EH (cell line): ENCODE measurements around the gene COA5.

Experiments used
- DNase-seq: peaks from one replicate; pipeline ENCODE4 v3.0.0-alpha.2; 2015; ENCODE audit warnings: low read depth

COA5 gene

DNA sequence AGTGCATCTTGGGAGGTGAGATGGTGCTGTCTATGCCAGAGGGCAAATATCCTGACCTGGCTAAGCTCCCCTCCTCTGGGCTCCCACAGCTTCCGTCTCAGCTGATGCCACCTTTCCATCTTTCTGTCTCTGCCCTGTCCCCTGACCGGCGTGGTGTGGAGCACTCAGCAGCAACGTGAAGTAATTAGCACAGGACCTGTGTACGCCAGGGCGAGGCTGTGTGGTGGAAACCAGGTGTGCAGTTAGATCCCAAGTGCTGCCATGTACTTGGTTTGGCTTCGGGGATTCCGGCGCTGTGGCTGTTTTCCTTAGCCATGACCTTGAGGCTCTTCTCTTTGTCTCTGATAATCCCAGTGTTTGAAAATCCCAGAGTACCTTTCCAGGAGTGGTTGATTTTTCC is 36.5 kb downstream of the COA5 start:
- DNase-seq: no peak

DNA sequence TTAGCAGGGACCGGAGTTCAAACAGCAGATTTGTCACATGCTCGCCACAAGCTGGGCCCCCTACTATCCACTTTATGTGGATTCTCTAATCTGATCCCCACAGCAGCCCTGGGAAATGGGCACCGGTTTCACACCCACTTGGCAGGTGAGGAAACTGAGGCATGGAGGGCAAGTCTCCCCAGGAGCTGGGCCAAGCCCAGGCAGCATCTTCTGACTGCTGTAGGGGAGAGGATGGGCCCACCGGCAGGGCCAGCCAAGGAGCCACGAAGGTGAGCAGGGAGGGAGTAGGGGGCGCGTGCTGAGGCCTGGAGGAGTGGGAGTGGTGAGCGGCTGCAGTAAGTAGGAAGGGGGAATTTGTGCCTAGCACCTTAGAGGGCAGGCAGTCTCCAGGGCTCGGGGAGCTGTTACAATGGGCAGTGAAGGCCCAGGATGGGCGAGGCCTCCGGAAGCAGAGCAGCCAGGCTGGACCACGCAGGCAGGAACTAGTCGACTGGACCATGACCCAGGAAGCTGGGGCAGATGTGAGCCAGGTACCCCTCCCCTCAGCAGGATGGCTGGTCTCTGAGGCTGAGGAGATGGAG is 37.1 kb downstream of the COA5 start:
- DNase-seq: no peak

GRCh38 chr2:98570356-98570755 is 38.0 kb downstream of the COA5 start:
- DNase-seq: no peak

DNA sequence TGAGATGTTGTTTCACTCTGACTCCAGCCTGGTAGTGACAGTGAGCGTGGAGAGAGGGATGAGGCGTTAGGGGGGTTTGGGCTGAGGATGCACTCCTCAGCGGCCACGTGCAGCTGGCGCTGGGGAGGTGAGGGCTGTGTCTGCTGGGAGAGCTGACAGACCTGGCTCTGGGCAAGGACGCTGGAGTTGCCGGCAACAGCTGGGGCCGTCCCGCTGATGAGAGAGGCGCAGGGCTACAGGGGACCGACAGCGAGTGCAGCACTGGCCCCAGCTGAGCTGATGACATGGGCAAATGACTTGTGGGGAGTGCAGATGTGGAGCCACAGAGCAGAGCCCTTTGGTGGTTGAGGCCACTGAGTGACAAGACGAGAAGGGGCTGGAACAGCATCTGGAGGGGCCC is 38.4 kb downstream of the COA5 start:
- DNase-seq: no peak

DNA sequence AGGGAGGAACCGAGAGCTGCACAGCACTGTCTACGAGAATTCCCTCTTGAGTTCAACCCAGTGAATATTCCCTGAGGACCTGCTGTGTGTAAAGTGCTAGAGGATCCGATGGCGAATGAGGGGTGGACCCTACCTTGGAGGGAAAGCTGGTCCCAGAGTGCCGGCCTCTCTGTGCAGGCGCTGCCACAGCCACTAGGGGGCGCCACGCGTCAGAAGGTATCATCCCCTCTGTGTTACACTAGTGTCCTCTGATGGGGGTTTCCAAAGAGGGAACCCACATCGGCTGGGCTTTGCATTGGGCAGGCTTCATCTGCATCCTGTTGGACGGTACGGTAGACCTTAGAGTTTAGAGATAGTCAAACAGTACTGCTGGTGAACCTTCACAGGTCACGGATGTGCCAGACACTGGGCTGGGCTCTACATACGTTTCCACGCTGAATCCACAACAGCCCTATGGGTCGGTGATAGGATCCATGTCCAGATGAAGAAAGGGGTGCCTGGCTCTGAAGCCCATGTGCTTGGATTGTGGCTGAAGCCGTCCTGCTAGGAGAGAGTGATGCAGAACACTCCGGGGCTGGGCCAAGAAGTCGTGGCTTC is 39.0 kb downstream of the COA5 start:
- DNase-seq: peak; percentile 6

GRCh38 chr2:98568161-98568956 is 40.0 kb downstream of the COA5 start:
- peak; percentile 79 for DNase-seq

DNA sequence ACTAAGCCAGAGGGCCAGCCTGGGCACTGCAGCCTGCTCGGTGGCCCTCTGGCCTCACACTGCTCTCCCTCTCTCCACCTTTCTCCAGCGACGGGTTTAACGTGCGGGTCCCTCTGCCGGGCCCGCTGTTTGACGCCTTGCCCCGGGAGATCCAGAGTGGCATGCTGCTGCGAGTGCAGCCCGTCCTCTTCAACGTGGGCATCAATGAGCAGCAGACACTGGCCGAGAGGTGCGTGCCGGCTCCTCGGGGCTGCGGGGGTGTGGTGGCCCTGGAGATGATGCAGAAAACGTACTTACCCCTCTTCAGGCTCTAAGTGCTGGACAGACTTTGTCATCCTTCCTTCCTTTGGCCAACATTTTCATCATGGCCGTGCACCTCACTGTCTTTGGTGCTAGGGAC is 42.4 kb downstream of the COA5 start:
- no peak for DNase-seq

GRCh38 chr2:98565286-98565860 is 42.9 kb downstream of the COA5 start:
- DNase-seq: no peak

GRCh38 chr2:98564541-98565132 is 43.7 kb downstream of the COA5 start:
- no peak for DNase-seq

- DNase-seq: no peak
Observed at GRCh38 chr2:98563394-98563793, 44.9 kb downstream of the COA5 start.

GRCh38 chr2:98561902-98562695 is 46.2 kb downstream of the COA5 start:
- DNase-seq: no peak

DNA sequence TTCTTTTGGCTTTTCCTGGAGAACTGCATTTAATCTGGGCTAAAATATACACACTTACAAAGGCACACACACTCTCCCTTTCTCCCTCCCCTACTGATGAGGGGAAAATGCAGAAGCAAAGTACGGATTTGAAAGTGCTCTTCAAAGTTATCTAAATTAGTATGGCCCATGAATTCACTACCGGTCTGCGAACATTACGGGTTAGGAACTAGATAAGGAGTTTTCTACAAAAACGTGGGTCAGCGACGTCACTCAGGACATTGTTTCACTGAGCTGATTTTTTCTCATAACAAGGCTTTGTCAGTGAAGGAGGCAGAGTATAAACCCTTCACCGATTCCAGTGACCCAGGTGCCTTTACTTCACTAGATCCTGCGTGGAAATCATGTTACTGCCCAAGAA is 47.3 kb downstream of the COA5 start:
- DNase-seq: no peak

DNA sequence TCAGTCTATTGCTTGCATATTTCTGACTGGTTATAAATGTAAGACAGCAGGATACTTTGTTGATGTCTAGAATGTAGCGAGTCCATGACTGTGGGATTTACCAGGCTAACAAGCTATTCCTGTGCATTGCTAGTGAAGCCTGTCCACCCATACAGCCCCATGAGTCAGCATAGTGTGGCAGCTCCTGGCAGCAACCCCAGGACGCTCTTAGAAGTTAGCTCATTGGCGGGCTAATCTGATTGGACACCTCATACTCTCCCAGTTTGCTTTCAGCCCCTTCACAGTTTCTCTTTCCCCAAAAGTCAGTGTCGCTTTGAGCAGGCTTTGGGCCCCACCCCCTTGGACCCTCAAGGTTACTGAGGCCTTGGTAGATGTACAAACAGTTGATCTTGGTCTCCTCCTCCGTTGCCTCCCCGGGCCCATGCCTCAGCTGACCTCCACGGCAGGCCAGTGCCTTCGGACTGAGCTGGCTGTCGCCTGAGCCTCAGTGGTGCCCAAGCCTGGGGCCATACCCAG is 48.0 kb downstream of the COA5 start:
- peak; percentile 95 for DNase-seq

- DNase-seq: peak; percentile 31
Observed at GRCh38 chr2:98559581-98559980, 48.7 kb downstream of the COA5 start.

DNA sequence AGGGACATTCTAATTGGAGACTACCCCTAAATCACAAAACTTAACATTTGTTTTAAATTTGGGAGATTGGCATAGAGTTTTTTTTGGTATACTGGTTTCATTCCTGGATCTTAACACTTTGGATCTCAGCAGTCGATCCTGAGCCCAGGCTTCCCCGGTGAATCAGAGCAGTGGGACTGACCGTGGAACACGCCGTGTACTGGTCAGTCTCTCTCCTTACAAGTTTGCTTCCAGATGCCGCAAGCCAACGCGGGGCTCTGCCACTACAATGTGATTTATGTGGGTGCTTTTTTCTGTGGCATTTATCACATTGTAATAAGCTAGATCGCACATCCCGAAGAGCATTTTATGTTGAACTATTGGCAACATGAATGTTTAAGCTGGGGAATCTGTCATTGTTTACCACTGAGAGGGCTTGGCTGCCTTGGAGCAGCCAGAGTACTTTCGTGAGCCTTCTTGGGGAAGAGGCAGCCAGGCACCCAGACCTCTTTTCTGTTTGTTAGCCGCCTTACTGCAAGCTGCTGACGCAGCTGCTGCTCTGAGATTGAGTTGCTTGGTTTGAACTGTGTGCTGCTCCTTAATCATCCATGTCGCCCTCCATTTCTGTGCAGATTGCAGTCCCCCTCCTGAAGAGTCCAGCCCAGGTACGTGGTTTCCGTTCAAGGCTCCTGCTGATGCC is 49.3 kb downstream of the COA5 start:
- DNase-seq: no peak

DNA sequence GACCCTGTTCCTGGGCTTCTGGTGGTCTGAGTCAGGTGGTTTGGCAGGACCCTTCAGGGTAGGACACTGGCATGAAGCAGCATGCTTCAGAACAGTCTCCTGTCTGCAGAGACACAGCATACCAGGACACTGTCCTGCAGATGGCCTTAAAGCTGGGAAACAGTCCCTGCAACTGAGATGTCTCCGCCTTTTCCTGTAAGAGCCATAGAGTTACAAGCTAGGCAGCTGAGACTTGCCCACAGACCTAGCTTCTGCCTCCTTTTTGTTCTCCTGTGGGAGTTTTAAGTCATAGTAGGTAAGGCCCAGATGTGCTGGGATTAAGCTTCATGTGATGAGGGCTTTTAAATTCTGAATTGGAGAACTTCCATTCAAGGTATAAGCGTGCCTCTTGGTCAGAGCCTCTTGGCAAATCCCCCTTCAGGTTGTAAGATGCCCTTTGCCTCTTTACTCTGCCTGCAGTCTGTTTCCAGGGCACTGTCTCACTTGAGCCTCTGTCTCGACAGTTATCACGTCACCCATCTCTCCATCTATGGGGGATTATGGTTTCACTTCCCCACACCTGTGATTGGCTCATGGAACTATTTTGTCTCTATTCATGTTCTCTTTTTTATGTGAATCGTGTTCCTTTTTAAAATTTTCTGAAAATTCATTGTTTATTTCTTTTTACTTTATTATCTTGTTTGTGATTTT is 51.8 kb downstream of the COA5 start:
- DNase-seq: no peak

- no peak for DNase-seq
Observed at GRCh38 chr2:98555696-98556095, 52.6 kb downstream of the COA5 start.

DNA sequence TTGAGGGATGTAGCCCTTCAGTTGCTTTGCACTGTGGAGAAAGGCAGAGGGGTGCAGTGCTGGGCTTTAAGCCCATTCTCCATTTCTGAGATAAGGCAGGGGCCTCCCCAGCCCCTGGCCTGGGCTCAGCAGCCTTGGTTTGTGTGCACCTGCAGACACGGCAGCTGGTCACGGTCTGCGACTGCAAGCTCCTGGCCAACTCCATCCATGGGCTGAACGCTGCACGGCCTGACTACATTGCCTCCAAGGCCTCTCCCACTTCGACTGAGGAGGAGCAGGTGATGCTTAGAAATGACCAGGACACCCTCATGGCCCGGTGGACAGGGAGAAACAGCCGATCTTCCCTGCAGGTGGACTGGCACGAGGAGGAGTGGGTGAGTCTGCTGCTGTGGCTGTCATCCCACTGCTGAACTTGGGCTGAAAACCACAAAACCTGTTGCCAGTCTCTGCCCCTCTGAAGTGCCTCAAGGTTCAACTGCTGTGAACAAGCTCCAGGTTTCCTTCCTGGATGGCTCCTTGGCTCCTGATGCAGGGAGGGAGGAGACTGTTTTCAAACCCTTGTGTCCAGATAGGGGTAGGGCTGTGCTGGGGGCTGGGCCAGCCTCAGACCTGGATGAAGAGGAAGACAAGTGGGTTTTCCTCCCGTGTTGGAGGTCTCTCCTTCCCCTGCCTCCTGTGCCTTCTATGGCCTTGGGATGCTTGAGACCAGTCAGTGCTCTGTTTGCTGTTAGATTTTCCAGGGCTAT is 54.0 kb downstream of the COA5 start:
- no peak for DNase-seq

DNA sequence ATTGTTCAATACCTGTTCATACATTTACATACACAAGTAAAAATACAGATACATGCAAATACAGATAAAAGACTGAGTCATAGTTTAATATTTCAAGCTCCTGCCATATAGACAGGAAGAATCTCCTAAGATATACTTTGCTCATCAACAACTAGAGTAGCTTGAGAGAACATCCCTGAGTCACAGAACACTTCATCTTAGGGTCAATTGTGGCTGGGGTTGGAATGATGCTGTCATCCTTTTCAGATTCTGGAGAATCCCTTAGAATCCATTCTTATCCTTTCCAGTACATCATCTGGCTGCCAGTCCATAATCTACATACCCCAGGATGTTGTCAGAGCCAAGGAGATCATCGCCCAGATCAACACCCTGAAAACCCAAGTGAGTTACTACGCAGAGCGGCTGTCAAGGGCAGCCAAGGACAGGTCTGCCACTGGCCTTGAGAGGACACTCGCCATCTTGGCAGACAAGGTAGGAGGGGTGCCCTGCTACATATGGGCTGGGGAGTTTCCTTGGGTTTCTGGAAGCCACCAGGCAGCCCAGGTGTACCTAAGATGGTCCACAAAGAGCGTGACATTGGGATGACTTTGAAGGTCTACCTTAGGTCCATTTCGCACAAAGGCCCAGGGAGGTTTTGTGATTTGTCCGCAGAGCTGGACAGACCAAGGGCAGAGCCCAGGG is 55.7 kb downstream of the COA5 start:
- peak; percentile 84 for DNase-seq
